PFSK-1 (cell line): ENCODE results near the gene PARP4.

Source experiments
- FOXP2 ChIP-seq: optimal IDR thresholded peaks from 2 replicates; pipeline ENCODE3; 2011; ENCODE audit warnings: borderline replicate concordance, control low read depth, inconsistent platforms; ENCODE audit not compliant: insufficient read depth; ENCODE audit errors: extremely low read length, extremely low read depth
- POLR2AphosphoS5 ChIP-seq: IDR thresholded peaks from 2 replicates; pipeline ENCODE4 v1.6.1; 2012; ENCODE audit warnings: low read depth, mild to moderate bottlenecking, control low read depth, low read length, moderate library complexity
- SIN3A ChIP-seq: IDR thresholded peaks from 2 replicates; pipeline ENCODE4 v1.6.1; 2012; ENCODE audit warnings: mild to moderate bottlenecking, low read length, moderate library complexity, borderline replicate concordance; ENCODE audit not compliant: insufficient read depth
- TAF1 ChIP-seq: IDR thresholded peaks from 2 replicates; pipeline ENCODE4 v1.6.1; 2012; ENCODE audit warnings: low read length, control low read depth, borderline replicate concordance; ENCODE audit not compliant: insufficient read depth
- TF ChIP-seq, protein P1 (sequence below), 2 experiments: IDR thresholded peaks; 2 replicates each; pipeline versions ENCODE4 v1.6.1 to v1.8.0; 2011 to 2012; ENCODE audit warnings: low read depth in 2 of 2, low read length in 2 of 2, control low read depth in 1 of 2, inconsistent platforms in 1 of 2, mild to moderate bottlenecking in 1 of 2, moderate library complexity in 1 of 2; ENCODE audit not compliant: insufficient read depth in 1 of 2

Gene PARP4

DNA sequence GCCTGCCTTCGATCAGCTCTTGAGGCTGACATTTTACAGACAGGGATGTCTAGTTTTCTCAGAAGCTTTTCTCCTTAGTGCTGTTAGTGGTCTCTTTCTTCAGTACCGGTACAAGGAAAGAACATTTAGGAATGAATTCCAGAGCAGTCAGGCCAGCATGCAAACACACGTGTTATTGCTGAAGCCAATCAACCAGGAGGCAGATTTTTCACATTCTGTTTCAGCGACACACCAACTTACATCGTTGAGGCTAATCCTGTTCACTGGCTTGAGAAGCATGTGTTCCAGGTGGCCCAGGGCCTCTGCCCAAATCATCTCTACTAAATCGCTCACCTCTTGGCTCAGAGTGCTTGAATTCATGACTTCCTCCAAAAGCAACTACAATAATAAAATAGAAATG, 19.2 kb downstream of the PARP4 start:
- TF ChIP-seq TAF1 (no peak), POLR2AphosphoS5 (no peak), FOXP2 (no peak), SIN3A (no peak)
- TF ChIP-seq, protein P1, sequence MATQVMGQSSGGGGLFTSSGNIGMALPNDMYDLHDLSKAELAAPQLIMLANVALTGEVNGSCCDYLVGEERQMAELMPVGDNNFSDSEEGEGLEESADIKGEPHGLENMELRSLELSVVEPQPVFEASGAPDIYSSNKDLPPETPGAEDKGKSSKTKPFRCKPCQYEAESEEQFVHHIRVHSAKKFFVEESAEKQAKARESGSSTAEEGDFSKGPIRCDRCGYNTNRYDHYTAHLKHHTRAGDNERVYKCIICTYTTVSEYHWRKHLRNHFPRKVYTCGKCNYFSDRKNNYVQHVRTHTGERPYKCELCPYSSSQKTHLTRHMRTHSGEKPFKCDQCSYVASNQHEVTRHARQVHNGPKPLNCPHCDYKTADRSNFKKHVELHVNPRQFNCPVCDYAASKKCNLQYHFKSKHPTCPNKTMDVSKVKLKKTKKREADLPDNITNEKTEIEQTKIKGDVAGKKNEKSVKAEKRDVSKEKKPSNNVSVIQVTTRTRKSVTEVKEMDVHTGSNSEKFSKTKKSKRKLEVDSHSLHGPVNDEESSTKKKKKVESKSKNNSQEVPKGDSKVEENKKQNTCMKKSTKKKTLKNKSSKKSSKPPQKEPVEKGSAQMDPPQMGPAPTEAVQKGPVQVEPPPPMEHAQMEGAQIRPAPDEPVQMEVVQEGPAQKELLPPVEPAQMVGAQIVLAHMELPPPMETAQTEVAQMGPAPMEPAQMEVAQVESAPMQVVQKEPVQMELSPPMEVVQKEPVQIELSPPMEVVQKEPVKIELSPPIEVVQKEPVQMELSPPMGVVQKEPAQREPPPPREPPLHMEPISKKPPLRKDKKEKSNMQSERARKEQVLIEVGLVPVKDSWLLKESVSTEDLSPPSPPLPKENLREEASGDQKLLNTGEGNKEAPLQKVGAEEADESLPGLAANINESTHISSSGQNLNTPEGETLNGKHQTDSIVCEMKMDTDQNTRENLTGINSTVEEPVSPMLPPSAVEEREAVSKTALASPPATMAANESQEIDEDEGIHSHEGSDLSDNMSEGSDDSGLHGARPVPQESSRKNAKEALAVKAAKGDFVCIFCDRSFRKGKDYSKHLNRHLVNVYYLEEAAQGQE (IDR thresholded peaks at IDR 0.05; ENCODE audit: insufficient read depth in 1 of 2, low read depth in 2 of 2, low read length in 2 of 2): no peak

GRCh38 chr13:24491845-24492244, 20.7 kb downstream of the PARP4 start:
- TF ChIP-seq POLR2AphosphoS5 (no peak), FOXP2 (no peak), TAF1 (no peak), SIN3A (no peak)
- TF ChIP-seq, protein P1 (IDR thresholded peaks at IDR 0.05; ENCODE audit: insufficient read depth in 1 of 2, low read depth in 2 of 2, low read length in 2 of 2): no peak

GRCh38 chr13:24489721-24490120, 22.9 kb downstream of the PARP4 start:
- TF ChIP-seq, protein P1 (IDR thresholded peaks at IDR 0.05; ENCODE audit: insufficient read depth in 1 of 2, low read depth in 2 of 2, low read length in 2 of 2): no peak
- TF ChIP-seq TAF1: no peak
- no peak for TF ChIP-seq FOXP2
- TF ChIP-seq POLR2AphosphoS5: no peak
- no peak for TF ChIP-seq SIN3A

DNA sequence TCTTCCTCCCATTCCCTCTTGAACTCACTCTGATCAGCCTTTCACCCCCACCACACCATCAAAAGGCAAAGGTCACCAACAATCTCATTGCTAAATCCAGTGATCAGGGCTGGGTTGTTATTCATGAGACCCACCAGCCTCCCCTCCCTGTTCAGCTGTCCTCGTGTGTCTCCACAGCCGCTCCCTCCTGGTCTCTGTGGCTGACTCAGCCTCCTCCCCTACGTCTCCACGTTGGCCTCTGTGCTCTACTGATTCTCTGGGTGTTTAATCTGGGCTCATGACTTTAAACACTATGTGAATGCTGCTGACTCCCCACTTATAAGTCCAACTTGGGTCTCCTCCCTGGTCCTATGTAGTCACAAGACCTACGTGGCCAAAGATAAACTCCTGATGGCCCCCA, 38.9 kb downstream of the PARP4 start:
- TF ChIP-seq SIN3A (no peak), FOXP2 (no peak), TAF1 (no peak)
- TF ChIP-seq, protein P1 (IDR thresholded peaks at IDR 0.05; ENCODE audit: insufficient read depth in 1 of 2, low read depth in 2 of 2, low read length in 2 of 2): no peak

DNA sequence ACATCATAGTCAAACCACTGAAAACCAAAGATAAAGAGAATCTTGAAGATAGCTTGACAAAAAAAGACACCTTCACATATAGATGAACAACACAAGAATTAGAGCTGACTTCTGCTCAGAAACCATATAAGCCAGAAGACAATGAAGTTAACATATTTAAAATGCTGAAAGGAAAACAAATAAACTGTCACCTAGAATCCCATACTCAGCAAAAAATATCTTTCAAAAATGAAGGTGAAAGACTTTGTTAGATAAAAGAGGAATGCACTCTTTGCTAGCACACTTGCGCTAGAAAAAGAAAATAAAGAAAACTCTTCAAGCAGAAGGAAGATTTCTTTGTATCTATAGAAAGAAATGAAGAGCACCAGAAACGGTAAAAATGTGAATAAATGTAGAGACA, 49.5 kb downstream of the PARP4 start:
- TF ChIP-seq POLR2AphosphoS5 (no peak), TAF1 (no peak), SIN3A (no peak), FOXP2 (no peak)
- TF ChIP-seq, protein P1 (IDR thresholded peaks at IDR 0.05; ENCODE audit: insufficient read depth in 1 of 2, low read depth in 2 of 2, low read length in 2 of 2): no peak
